K562 (cell line): ENCODE data around the gene C9orf50. TPM values are rescaled to one million over a fixed set of nuclear protein-coding genes. Genes with fewer than 3 reads are reported as not detected.

Experiments used
- CCAR2 ChIP-seq: fragments of 200-400 bp; formaldehyde crosslinking; IDR thresholded peaks from 2 replicates; pipeline ENCODE4 v1.6.1; 2017; ENCODE audit warnings: mild to moderate bottlenecking, low read depth, low read length
- E2F5 ChIP-seq: sonication (generic); formaldehyde crosslinking; IDR thresholded peaks from 2 replicates; pipeline ENCODE4 v1.8.0; 2022; ENCODE audit warnings: mild to moderate bottlenecking, missing genetic modification reagents
- E2F6 ChIP-seq, 2 experiments: IDR thresholded peaks; 2 replicates each; pipeline ENCODE4 v1.6.1; 2011; ENCODE audit warnings: borderline replicate concordance in 1 of 2, control low read depth in 1 of 2, low read depth in 1 of 2, low read length in 1 of 2, mild to moderate bottlenecking in 1 of 2, mixed read lengths in 1 of 2, moderate library complexity in 1 of 2; ENCODE audit not compliant: insufficient read depth in 1 of 2, insufficient read length in 1 of 2, poor library complexity in 1 of 2, severe bottlenecking in 1 of 2; ENCODE audit errors: extremely low read depth in 1 of 2
- HNRNPLL ChIP-seq: fragments of 200-400 bp; formaldehyde crosslinking; IDR thresholded peaks from 2 replicates; pipeline ENCODE4 v1.6.1; 2017; ENCODE audit warnings: low read length, low read depth, mild to moderate bottlenecking; ENCODE audit not compliant: poor library complexity, severe bottlenecking
- MAX ChIP-seq: sonication (generic); formaldehyde crosslinking; IDR thresholded peaks from 2 replicates; pipeline ENCODE4 v1.9.0; 2022; ENCODE audit warnings: mild to moderate bottlenecking, missing genetic modification reagents
- MXI1 ChIP-seq: IDR thresholded peaks from 2 replicates; pipeline ENCODE4 v1.6.1; 2011; ENCODE audit warnings: low read depth, mild to moderate bottlenecking, improper control_type of control experiment, low read length
- NRF1 ChIP-seq, 2 experiments: fragments of 450-650 bp; IDR thresholded peaks in 1 of 2; conservative IDR thresholded peaks in 1 of 2; 2 replicates each; pipeline ENCODE4 v1.6.1; 2014; ENCODE audit warnings: mild to moderate bottlenecking in 2 of 2
- TCF7 ChIP-seq: sonication (generic); IDR thresholded peaks from 2 replicates; pipeline ENCODE4 v1.6.1; 2016; ENCODE audit warnings: antibody characterized with exemption, borderline replicate concordance
- TSHZ1 ChIP-seq: fragments of 250-450 bp; sonication (Bioruptor Pico); IDR thresholded peaks from 2 replicates; pipeline ENCODE4 v1.4.0; 2020; ENCODE audit warnings: mild to moderate bottlenecking, moderate library complexity
- USF2 ChIP-seq: sonication (generic); formaldehyde crosslinking; IDR thresholded peaks from 2 replicates; pipeline ENCODE4 v1.5.0; 2020; ENCODE audit warnings: missing genetic modification reagents
- ZEB2 ChIP-seq: fragments of 450-650 bp; IDR thresholded peaks from 2 replicates; pipeline ENCODE4 v1.6.1; 2016
- ZNF280B ChIP-seq: fragments of 250-450 bp; sonication (Bioruptor Pico); IDR thresholded peaks from 2 replicates; pipeline ENCODE4 v1.5.1; 2021; ENCODE audit warnings: mild to moderate bottlenecking
- ZNF41 ChIP-seq: fragments of 250-450 bp; sonication (Bioruptor Pico); conservative IDR thresholded peaks from 2 replicates; pipeline ENCODE4 v1.4.0; 2020; ENCODE audit warnings: mild to moderate bottlenecking
- ZNF518B ChIP-seq: fragments of 250-450 bp; sonication (Bioruptor Pico); IDR thresholded peaks from 2 replicates; pipeline ENCODE4 v1.5.0; 2021; ENCODE audit warnings: mild to moderate bottlenecking, moderate library complexity
- ZNF717 ChIP-seq: fragments of 250-450 bp; sonication (Bioruptor Pico); IDR thresholded peaks from 2 replicates; pipeline ENCODE4 v1.5.0; 2021
- polyA plus RNA-seq, 8 experiments: library from polyadenylated mRNA; depleted of rRNA in 4 of 8; stranded (reverse) in 5 of 8; unstranded in 3 of 8; fragments of >200 nt; fragmentation: Nextera tagmentation in 2 of 8; fragmentation: Illumina TruSeq in 1 of 8; extraction: Ambion mirVana in 2 of 8; extraction: Trizol in 1 of 8; gene quantifications; 2 replicates each; pipeline versions ENCODE4 v1.2.1 to v1.2.3, GENCODE V29; 2011 to 2014; ENCODE audit warnings: inconsistent platforms in 1 of 8, missing spikeins in 1 of 8
- total RNA-seq, 7 experiments: library from RNA; depleted of rRNA in 6 of 7; stranded (reverse); fragments of >200 nt in 6 of 7; fragmentation: Illumina TruSeq in 2 of 7; extraction: Trizol in 2 of 7; gene quantifications; 2 replicates each; pipeline versions ENCODE4 v1.2.1 to v1.2.3, GENCODE V29; 2011 to 2021; ENCODE audit warnings: low replicate concordance in 1 of 7

The C9orf50 gene
- total and polyA plus RNA-seq, 9 of the 15 experiments (the other 6 are each of a cell fraction or from before 2014, with no cell fraction given): not detected

GRCh38 chr9:129595903-129596540 lies 24.9 kb downstream of the C9orf50 start (continued):
- TF ChIP-seq TSHZ1 (CRISPR knock-in tag) (peak; percentile 86), ZNF518B (CRISPR knock-in tag) (no peak), E2F6 (IDR thresholded peaks at IDR 0.05; ENCODE audit: borderline replicate concordance in 1 of 2, extremely low read depth in 1 of 2, insufficient read depth in 1 of 2, insufficient read length in 1 of 2, low read depth in 1 of 2, low read length in 1 of 2, poor library complexity in 1 of 2, severe bottlenecking in 1 of 2) (peak in 1 of 2 experiments; percentile 45), HNRNPLL (no peak), E2F5 (CRISPR knock-in tag) (no peak), ZNF717 (CRISPR knock-in tag) (no peak), ZEB2 (peak; percentile 67; the same call in 1 of the 2 replicates), USF2 (no peak), MAX (CRISPR knock-in tag) (peak; percentile 64), ZNF41 (CRISPR knock-in tag) (peak; percentile 83), ZNF280B (no peak), MXI1 (no peak), CCAR2 (no peak), TCF7 (no peak), NRF1 (conservative IDR thresholded peaks at IDR 0.05 in 1 of 2, IDR thresholded peaks at IDR 0.05 in 1 of 2) (peak in 1 of 2 experiments; percentile 25; a peak in 2 of 4 replicates)
